Fibroblast of lung (primary cell): Measurements from ENCODE around the gene CUL2.

Experiments
- EZH2 ChIP-seq: IDR thresholded peaks from 2 replicates; pipeline ENCODE4 v1.5.1; 2012; ENCODE audit warnings: low read length, control low read depth, mild to moderate bottlenecking; ENCODE audit errors: missing control alignments
- TF ChIP-seq, protein P1 (sequence below), 2 donors: IDR thresholded peaks in 1 of 2; conservative IDR thresholded peaks in 1 of 2; 1 replicate in 1 of 2; 2 replicates in 1 of 2; pipeline ENCODE4 v1.5.1; 2011 to 2012; ENCODE audit warnings: low read length in 2 of 2, control low read depth in 1 of 2, inconsistent platforms in 1 of 2, low read depth in 1 of 2, mild to moderate bottlenecking in 1 of 2

DNA sequence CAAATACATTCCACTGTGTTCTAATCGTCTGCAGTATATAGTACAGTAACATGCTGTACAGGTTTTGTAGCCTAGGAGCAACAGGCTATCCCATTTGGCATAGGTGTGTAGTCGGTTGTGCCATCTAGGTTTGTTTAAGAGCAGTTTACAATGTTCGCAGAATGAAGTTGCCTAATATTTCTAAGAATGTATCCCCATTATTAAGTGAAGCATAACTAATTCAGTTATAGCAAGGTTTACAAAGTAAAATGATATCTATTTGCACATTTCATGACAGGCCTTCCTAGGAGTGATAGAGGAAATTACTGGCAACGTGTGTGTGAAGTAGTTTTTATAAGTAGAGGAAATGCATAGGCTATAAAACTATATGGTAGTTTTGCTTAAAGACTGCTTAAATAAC is 40.5 kb upstream of the CUL2 start:
- TF ChIP-seq, protein P1, sequence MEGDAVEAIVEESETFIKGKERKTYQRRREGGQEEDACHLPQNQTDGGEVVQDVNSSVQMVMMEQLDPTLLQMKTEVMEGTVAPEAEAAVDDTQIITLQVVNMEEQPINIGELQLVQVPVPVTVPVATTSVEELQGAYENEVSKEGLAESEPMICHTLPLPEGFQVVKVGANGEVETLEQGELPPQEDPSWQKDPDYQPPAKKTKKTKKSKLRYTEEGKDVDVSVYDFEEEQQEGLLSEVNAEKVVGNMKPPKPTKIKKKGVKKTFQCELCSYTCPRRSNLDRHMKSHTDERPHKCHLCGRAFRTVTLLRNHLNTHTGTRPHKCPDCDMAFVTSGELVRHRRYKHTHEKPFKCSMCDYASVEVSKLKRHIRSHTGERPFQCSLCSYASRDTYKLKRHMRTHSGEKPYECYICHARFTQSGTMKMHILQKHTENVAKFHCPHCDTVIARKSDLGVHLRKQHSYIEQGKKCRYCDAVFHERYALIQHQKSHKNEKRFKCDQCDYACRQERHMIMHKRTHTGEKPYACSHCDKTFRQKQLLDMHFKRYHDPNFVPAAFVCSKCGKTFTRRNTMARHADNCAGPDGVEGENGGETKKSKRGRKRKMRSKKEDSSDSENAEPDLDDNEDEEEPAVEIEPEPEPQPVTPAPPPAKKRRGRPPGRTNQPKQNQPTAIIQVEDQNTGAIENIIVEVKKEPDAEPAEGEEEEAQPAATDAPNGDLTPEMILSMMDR (conservative IDR thresholded peaks at IDR 0.05 in 1 of 2, IDR thresholded peaks at IDR 0.05 in 1 of 2; ENCODE audit: low read depth in 1 of 2, low read length in 2 of 2) = no peak
- TF ChIP-seq EZH2 = no peak
